Erythroblast (primary cell): ENCODE data around the gene LIMCH1.

Experiments
- GATA1 ChIP-seq: IDR thresholded peaks from 2 replicates; pipeline ENCODE4 v1.6.1; 2011; ENCODE audit warnings: low read depth, mild to moderate bottlenecking, control low read depth, low read length, moderate library complexity
- POLR2A ChIP-seq: IDR thresholded peaks from 2 replicates; pipeline ENCODE4 v1.6.1; 2011; ENCODE audit warnings: mild to moderate bottlenecking, low read length

DNA sequence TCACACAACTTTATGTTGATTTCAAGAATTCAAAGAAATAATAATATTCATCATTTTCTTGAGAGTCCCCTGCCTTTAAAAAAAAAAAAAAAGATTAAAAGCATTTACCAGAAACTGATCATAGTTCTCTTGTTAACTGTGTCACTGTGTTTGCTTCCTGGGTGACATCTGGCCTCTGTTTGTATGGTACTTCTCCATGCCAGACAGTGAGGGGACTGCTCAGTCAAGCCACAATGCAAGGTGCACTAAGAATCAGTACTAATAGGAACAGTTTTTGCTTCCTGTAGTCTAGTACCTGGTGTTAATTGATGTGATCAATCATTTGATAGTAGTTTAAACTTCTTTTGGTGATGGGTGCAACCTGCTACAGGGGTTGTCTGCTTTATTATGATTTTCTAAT, 133.0 kb downstream of the LIMCH1 start:
- TF ChIP-seq POLR2A (no peak), GATA1 (no peak)
